ENCODE data around the gene OSBP2. TPM values are rescaled to one million over a fixed set of nuclear protein-coding genes. Genes with fewer than 3 reads are reported as not detected.

Gene OSBP2
- total RNA-seq, 2 donors from 2014 or later: 0.14 to 1.7 TPM

DNA sequence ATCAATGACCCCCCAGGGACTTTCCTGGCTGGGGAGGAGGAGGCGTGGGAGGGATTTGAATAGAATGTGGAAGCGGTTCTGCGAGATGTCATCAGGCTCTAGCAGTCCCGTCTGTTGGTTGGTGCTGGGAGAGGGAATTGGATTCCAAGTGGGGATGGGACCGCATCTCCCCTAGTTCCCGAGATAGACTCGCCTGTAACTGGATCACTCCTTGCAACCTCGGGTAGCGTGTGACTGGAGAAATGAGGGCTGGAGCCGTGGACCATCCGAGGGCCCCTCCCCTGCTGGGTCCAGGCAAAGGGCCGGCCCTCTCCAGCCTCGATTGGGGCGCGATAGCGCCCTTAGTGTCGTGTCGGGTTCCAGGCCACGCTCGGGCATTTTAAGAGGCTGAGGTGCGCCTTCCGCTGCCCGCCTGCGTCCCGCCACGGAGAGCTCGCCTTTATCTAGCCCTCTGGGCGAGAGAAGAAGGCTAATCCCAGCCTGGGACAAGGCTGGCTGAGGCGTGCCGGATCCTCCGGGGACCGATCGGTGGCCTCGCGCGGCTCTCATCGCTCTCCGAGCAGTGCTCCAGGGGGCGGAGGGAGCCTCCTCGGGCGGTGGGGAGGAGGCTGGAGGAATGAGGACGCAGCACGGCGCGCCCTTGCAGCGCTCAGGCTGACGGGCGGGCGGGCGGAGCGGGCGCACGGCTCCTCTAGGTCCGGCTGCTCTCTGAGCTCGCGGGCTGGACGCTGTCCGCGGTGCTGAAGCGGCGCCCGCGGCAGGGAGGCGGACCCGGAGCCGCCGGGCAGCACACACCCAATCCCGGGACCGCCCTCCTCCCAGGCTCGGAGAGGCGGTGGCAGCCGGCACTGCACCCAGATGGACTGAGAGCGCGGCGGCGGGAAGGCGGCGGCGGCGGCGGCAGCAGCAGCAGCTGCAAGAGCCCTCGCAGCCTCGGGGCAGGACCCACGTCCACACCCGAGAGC, 107.8 kb downstream of the OSBP2 start:
- Mint-ChIP-seq H3K27ac (no peak overlapping the region), H3K27me3 (peaks cover 37 to 46% of the 10 kb centered on the region in 2 donors)

DNA sequence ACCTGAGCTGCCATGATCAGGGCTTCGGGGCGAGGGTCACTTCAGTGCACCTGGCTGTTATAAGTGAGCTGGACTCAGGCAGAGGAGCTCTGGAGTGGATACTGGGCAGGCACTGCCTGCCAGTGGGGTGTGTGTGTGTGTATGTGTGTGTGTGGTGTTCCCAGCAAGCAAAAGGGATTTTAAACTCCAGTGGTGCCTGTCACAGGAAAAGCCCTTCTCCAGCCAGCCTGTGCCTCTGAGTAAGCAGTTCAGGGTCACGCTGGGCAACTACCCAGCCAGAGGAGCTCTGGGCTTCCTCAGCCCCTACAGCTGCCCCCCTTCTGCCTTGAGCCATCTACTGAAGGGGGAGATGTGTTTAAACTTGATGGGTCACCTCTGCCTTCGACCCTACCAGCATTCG, 109.0 kb downstream of the OSBP2 start:
- H3K4me1 Mint-ChIP-seq (ENCODE audit: low read depth in 2 of 2): peaks cover 0 to 7% of the 10 kb centered on the region in 2 donors
- H3K9me3 Mint-ChIP-seq: no peaks in the 10 kb centered on the region
- ATAC-seq (no peak), DNase-seq (ENCODE audit: low spot score) (no peak)
- H3K27me3 Mint-ChIP-seq: peaks cover 37 to 44% of the 10 kb centered on the region in 2 donors
- no peak overlapping the region for H3K27ac Mint-ChIP-seq
- H3K36me3 Mint-ChIP-seq: no peaks in the 10 kb centered on the region
- no peak overlapping the region for H3K4me3 Mint-ChIP-seq

More for the DNA sequence above, 107.8 kb downstream of the OSBP2 start:
- DNase-seq (ENCODE audit: low spot score) (peak; percentile 79), ATAC-seq (peak; percentile 94 to 95)
- no peaks in the 10 kb centered on the region for H3K9me3 Mint-ChIP-seq
- no peaks in the 10 kb centered on the region for H3K36me3 Mint-ChIP-seq
- no peak overlapping the region for H3K4me3 Mint-ChIP-seq
- peaks cover 0 to 7% of the 10 kb centered on the region in 2 donors for H3K4me1 Mint-ChIP-seq (ENCODE audit: low read depth in 2 of 2)

DNA sequence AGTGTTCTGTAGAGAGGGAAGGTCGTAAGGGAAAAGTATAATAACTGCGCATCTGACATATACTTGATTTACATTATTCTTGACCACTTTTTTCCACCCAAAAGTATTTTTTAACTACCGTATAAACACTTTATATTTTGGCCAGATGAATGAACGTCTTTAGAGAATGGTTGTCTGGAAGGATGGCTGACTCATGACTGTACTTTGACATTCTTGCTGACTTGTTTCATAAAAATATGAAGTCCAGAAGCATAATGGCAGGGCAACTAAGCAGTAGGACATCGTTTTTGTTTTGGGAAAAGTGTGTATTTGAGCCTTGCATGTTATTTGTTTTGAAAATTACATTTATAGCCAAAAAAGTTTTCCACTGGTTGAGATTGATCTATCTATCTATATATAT, 110.0 kb downstream of the OSBP2 start:
- DNase-seq (ENCODE audit: low spot score) (no peak), ATAC-seq (no peak)
- H3K27ac Mint-ChIP-seq: no peak overlapping the region
- peaks cover 39 to 44% of the 10 kb centered on the region in 2 donors for H3K27me3 Mint-ChIP-seq
- peaks cover 0 to 7% of the 10 kb centered on the region in 2 donors for H3K4me1 Mint-ChIP-seq (ENCODE audit: low read depth in 2 of 2)
- H3K4me3 Mint-ChIP-seq: no peak overlapping the region
- no peaks in the 10 kb centered on the region for H3K36me3 Mint-ChIP-seq
- no peaks in the 10 kb centered on the region for H3K9me3 Mint-ChIP-seq

DNA sequence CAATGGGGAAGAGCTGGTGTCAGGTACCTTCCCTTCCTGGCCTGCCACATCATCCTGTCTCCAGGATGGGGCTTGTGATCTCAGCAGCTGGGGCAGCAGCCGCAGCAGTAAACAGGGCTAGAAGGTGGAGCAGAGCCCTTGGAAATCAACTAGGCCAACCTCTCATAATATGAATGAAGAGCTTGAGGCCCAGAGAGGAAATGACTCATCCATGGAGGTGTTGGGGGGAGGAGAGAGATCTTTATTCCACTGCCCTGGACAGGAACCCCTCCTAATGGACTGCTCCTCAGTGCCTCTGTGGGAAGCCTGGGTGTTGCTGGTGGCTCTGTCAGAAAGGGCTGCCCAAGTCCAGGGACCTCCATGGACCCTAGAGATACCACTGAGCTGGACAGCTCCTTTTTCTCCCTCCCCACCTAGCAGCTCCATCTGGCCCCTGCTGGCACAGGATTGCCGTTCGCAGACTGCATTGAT, 111.8 kb downstream of the OSBP2 start:
- Mint-ChIP-seq H3K4me1 (ENCODE audit: low read depth in 2 of 2) (peaks cover 0 to 7% of the 10 kb centered on the region in 2 donors), H3K27ac (no peak overlapping the region), H3K27me3 (peaks cover 26 to 29% of the 10 kb centered on the region in 2 donors), H3K9me3 (no peaks in the 10 kb centered on the region), H3K4me3 (no peak overlapping the region), H3K36me3 (no peaks in the 10 kb centered on the region)
- ATAC-seq (no peak), DNase-seq (ENCODE audit: low spot score) (no peak)

DNA sequence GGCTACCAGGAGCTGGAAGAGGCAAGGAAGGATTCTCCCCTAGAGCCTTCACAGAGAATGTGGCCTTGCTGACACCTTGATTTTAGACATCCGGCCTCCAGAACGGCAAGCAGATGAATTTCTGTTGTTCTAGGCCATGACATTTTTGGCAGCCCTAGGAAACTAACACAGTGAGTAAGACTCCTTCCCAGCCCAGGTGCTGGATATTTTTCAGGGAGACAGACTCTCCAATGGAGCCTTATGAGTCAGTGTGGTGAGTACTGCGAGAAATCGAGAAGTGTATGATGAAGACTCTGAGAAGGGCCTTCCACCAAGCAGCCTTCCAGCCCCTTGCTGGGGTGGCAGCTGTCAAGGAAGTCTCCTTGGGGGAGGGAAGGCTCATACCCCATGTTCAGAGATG, 114.4 kb downstream of the OSBP2 start:
- Mint-ChIP-seq H3K4me1 (ENCODE audit: low read depth in 2 of 2) (peaks cover 0 to 3% of the 10 kb centered on the region in 2 donors), H3K27ac (no peak overlapping the region), H3K4me3 (no peak overlapping the region), H3K36me3 (no peaks in the 10 kb centered on the region), H3K27me3 (peaks cover 17 to 24% of the 10 kb centered on the region in 2 donors), H3K9me3 (no peaks in the 10 kb centered on the region)
- DNase-seq (ENCODE audit: low spot score) (no peak), ATAC-seq (peak in 1 of 2 donors; percentile 32)

DNA sequence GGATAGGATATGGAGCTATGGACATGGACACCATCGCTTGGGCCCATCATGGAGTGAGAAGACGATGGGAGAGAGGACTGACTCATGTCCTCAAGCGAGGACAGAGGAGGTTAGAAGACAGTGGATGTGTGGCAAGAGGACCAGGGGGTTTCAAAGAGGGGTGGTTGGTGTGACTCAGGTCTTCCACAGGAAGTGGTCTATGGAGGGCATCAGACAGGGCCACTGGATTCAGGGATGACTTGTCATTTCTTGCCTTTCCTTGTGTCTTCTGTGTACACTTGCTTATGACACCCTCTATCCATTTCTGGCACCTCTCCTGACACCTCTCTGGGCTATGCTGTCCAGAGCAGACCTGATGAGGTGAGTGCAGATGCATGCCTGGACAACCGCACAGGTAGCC, 115.4 kb downstream of the OSBP2 start:
- H3K4me3 Mint-ChIP-seq: no peak overlapping the region
- H3K27ac Mint-ChIP-seq: no peak overlapping the region
- no peaks in the 10 kb centered on the region for H3K36me3 Mint-ChIP-seq
- no peaks in the 10 kb centered on the region for H3K9me3 Mint-ChIP-seq
- DNase-seq (ENCODE audit: low spot score) (no peak), ATAC-seq (peak in 1 of 2 donors; percentile 53)
- peaks cover 11 to 20% of the 10 kb centered on the region in 2 donors for H3K27me3 Mint-ChIP-seq
- peaks cover 0 to 3% of the 10 kb centered on the region in 2 donors for H3K4me1 Mint-ChIP-seq (ENCODE audit: low read depth in 2 of 2)

DNA sequence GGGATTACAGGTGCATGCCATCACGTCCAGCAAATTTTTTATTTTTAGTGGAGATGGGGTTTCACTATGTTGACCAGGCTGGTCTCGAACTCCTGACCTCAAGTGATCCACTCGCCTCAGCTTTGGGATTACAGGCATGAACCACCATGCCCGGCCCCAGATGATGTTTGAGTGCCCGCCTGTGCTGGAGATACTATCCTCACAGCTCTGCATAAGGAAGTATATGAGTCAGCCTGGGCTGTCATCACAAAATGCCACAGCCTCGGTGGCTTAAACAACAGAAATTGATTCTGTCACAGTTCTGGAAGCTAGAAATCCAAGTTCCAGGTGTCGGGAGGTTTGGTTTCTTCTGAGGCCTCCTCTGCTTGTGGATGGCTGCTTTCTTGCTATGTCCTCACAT, 119.3 kb downstream of the OSBP2 start:
- ATAC-seq (no peak), DNase-seq (ENCODE audit: low spot score) (no peak)
- Mint-ChIP-seq H3K36me3 (no peaks in the 10 kb centered on the region), H3K4me1 (ENCODE audit: low read depth in 2 of 2) (no peaks in the 10 kb centered on the region), H3K4me3 (no peak overlapping the region), H3K9me3 (no peaks in the 10 kb centered on the region), H3K27me3 (peaks cover 7 to 12% of the 10 kb centered on the region in 2 donors), H3K27ac (no peak overlapping the region)

DNA sequence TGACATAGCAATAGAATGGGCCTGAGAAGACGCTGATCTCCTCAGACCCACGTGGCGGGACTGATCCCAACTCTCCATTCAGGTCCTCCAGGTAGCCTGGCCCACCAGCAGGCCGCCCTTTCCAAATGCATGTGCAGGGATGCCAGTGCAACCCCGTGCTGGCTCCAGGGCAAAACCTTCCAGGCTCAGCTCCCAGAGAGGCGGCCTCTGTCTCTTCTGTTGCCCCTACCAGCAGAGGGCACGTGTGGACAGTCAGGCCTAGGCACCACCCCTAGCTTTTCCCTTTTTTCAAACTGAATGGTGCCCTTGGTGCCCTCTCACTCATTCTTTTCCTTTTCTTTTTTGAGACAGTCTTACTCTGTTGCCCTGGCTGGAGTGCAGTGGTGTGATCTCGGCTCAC, 121.7 kb downstream of the OSBP2 start:
- no peak for DNase-seq (ENCODE audit: low spot score)
- no peak overlapping the region for H3K4me3 Mint-ChIP-seq
- H3K4me1 Mint-ChIP-seq (ENCODE audit: low read depth in 2 of 2): no peaks in the 10 kb centered on the region

DNA sequence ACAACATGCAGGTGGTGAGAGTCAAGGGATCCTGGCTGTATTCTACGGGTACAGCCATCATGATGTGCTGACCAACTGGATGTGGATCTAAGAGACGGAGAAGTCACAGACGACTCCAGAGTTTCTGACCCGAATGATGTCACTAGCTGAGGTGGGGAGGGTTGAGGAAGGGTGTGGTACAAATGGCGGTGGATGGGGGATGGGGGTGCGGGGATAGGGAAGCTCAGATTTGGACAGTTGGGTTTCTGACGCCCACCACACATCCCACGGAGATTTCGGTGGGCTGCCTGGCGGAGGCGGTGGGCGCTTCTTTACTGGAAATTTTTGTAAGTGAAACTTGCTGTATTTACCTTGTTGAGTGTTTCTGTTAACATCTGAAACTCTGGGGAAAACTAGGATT, 126.7 kb downstream of the OSBP2 start:
- Mint-ChIP-seq H3K27ac (no peak overlapping the region), H3K36me3 (no peaks in the 10 kb centered on the region), H3K27me3 (peaks cover 33 to 35% of the 10 kb centered on the region in 2 donors)

More for the DNA sequence above, 121.7 kb downstream of the OSBP2 start:
- Mint-ChIP-seq H3K27me3 (peaks cover 15 to 17% of the 10 kb centered on the region in 2 donors), H3K36me3 (no peaks in the 10 kb centered on the region), H3K9me3 (no peaks in the 10 kb centered on the region), H3K27ac (no peak overlapping the region)
- ATAC-seq: no peak

DNA sequence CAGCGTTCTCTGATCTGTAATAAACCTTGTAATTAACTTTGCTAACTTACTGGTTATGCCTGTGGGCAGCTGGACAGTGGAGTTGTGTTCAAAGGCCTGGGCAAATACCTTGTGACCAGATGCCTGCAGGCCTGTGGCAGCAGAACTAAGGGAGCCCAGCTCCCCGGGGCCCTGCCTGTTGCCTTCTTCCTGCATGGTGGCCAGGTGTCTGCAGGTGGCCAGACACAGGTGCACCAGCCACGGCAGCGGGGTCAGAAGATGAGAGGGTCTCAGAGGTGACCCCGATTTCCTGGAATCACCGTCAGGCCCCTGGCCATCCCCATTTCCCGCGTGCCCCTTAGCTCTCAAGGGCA, 127.2 kb downstream of the OSBP2 start:
- Mint-ChIP-seq H3K9me3 (no peaks in the 10 kb centered on the region), H3K4me1 (ENCODE audit: low read depth in 2 of 2) (no peaks in the 10 kb centered on the region), H3K4me3 (no peak overlapping the region), H3K36me3 (no peaks in the 10 kb centered on the region), H3K27ac (no peak overlapping the region), H3K27me3 (peaks cover 33 to 35% of the 10 kb centered on the region in 2 donors)
- DNase-seq (ENCODE audit: low spot score) (no peak), ATAC-seq (no peak)

More for the DNA sequence above, 126.7 kb downstream of the OSBP2 start:
- DNase-seq (ENCODE audit: low spot score): no peak
- Mint-ChIP-seq H3K4me1 (ENCODE audit: low read depth in 2 of 2) (no peaks in the 10 kb centered on the region), H3K9me3 (no peaks in the 10 kb centered on the region), H3K4me3 (no peak overlapping the region)
- no peak for ATAC-seq

DNA sequence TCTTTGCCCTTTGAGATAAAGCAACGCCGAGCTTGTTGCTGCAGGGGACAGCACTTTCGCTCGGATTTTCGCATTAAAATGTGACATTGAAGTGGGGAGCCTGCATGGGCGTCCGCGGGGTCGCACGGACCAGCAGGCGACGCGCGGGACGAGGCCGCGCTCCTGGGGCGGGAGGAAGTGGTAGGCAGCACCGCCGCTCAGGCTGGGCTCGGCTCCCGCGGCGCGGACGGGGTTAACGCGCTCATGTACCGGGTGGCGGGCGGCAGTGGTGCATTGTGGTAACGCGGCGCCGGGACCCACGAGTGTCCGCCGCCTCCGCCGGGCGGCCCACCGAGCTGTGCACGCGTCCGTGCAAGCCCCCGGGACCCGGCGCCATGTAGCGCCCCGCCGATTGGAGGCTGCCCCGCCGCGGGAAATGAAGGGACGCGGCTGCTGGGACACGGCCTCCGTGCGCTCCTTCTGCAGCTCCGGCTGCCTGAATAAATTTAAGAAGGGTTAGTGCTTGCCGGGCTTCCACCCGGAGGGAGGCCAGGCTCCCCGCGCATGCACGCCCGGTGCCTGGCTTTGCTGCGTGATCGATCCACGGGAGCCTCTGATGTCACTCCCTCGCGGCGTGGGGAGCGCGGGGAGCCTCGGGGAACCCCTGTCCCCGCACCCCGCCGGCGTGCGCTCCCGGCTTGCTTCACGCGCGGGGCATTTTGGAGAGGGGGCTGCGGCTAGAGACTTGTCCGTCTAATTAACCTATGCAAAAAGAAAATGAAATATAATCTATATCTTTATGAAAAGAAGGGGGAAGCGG, 127.7 kb downstream of the OSBP2 start:
- H3K36me3 Mint-ChIP-seq: no peaks in the 10 kb centered on the region
- no peak overlapping the region for H3K4me3 Mint-ChIP-seq
- DNase-seq (ENCODE audit: low spot score) (no peak), ATAC-seq (no peak)
- H3K9me3 Mint-ChIP-seq: no peaks in the 10 kb centered on the region
- H3K4me1 Mint-ChIP-seq (ENCODE audit: low read depth in 2 of 2): no peaks in the 10 kb centered on the region
- no peak overlapping the region for H3K27ac Mint-ChIP-seq
- H3K27me3 Mint-ChIP-seq: peaks cover 33 to 35% of the 10 kb centered on the region in 2 donors

DNA sequence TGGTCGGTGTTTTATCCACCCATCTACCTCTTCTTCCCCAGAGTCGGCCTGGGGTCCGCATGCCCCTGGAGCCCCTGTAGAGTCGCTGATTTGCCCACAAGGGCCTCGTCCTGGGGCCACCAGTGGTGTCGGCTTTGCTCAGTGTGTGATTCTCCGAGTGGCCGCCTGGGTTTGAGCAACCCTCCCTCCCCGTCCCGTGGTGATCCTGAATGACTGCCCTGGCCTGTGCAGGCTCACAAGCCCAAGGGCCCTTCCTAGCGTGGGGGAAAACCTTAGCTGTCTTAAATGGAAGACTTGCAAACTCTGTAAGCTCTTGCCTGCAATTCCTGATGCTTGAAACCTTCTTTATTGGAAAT, 128.3 kb downstream of the OSBP2 start:
- H3K4me3 Mint-ChIP-seq: no peak overlapping the region
- H3K36me3 Mint-ChIP-seq: no peaks in the 10 kb centered on the region
- no peak for ATAC-seq
- DNase-seq (ENCODE audit: low spot score): no peak
- no peaks in the 10 kb centered on the region for H3K4me1 Mint-ChIP-seq (ENCODE audit: low read depth in 2 of 2)
- H3K27me3 Mint-ChIP-seq: peaks cover 33 to 35% of the 10 kb centered on the region in 2 donors
- H3K27ac Mint-ChIP-seq: no peak overlapping the region
- H3K9me3 Mint-ChIP-seq: no peaks in the 10 kb centered on the region

DNA sequence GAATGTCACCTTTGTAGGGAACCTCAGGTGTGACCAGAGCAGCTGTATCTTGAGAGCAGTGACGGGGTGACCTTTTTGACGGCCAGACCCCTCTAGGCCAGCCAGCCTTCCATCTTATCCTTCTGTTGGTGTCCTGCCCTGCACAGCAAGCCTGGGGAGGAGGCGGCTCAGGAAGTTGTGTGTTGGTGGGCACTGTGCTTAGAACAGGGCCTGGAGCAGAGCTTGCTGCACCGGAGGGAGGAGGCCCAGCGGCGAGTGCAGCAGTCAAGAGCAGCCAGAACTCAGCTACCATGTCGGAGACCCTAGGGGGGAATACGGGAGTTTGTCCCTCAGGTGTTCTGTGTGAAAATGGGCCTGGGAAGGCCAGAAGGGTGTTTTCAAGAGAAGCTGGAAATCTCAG, 129.4 kb downstream of the OSBP2 start:
- no peak for DNase-seq (ENCODE audit: low spot score)
- H3K4me1 Mint-ChIP-seq (ENCODE audit: low read depth in 2 of 2): no peaks in the 10 kb centered on the region
- H3K4me3 Mint-ChIP-seq: no peak overlapping the region
- no peak for ATAC-seq
- H3K27ac Mint-ChIP-seq: no peak overlapping the region
- H3K36me3 Mint-ChIP-seq: no peaks in the 10 kb centered on the region
- H3K9me3 Mint-ChIP-seq: no peaks in the 10 kb centered on the region
- peaks cover 27 to 32% of the 10 kb centered on the region in 2 donors for H3K27me3 Mint-ChIP-seq

DNA sequence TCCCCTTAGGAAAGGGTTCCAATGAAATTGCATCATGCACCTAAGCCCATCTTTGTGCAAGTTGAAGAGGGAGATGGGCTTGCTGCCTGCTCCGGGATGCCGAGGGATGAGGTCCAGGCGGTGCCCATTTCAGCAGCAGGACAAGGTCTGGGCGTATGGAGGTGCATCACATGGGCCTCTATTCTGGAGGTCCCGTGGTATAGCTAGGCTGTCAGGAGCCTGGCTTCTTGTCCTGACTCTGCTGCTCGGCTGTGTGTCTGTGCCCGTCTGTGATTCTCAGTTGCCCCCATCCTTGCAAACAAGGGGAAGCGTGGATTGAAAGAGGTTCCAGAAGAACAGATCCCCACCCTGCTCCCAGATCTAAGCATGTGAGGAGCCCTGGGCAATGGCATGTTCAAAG, 130.0 kb downstream of the OSBP2 start:
- Mint-ChIP-seq H3K27me3 (peaks cover 27 to 32% of the 10 kb centered on the region in 2 donors), H3K4me3 (no peak overlapping the region), H3K4me1 (ENCODE audit: low read depth in 2 of 2) (no peaks in the 10 kb centered on the region), H3K9me3 (no peaks in the 10 kb centered on the region), H3K27ac (no peak overlapping the region), H3K36me3 (no peaks in the 10 kb centered on the region)
- ATAC-seq (no peak), DNase-seq (ENCODE audit: low spot score) (no peak)
